Glutamatergic neuron (in vitro differentiated cells): ENCODE data around the gene CERS4. TPM values are rescaled to one million over a fixed set of nuclear protein-coding genes. Genes with fewer than 3 reads are reported as not detected.
"Not testable (repeated sequence)": the region's sequence is repeated elsewhere in the genome, so short reads cannot be mapped to it uniquely, and the experiment has no call there.

Experiments used
- DNase-seq: peaks from one replicate; pipeline ENCODE4 v3.0.0; 2022
- H3K27ac Mint-ChIP-seq: one replicate; pipeline ENCODE4 v1.8.0; 2020; ENCODE audit warnings: mild to moderate bottlenecking, mixed read lengths, inconsistent platforms; ENCODE audit not compliant: unreplicated experiment
- H3K27me3 Mint-ChIP-seq: one replicate; pipeline ENCODE4 v1.8.0; 2020; ENCODE audit warnings: mild to moderate bottlenecking, moderate library complexity, mixed read lengths, inconsistent platforms; ENCODE audit not compliant: unreplicated experiment
- H3K36me3 Mint-ChIP-seq: one replicate; pipeline ENCODE4 v1.8.0; 2020; ENCODE audit warnings: mild to moderate bottlenecking, mixed read lengths, inconsistent platforms; ENCODE audit not compliant: unreplicated experiment
- H3K4me1 Mint-ChIP-seq: one replicate; pipeline ENCODE4 v1.8.0; 2020; ENCODE audit warnings: mild to moderate bottlenecking, low read depth, mixed read lengths, inconsistent platforms; ENCODE audit not compliant: unreplicated experiment
- H3K4me3 Mint-ChIP-seq: one replicate; pipeline ENCODE4 v1.8.0; 2020; ENCODE audit warnings: mild to moderate bottlenecking, mixed read lengths, inconsistent platforms; ENCODE audit not compliant: unreplicated experiment
- H3K9me3 Mint-ChIP-seq: one replicate; pipeline ENCODE4 v1.8.0; 2020; ENCODE audit warnings: mild to moderate bottlenecking, moderate library complexity, mixed read lengths, inconsistent platforms; ENCODE audit not compliant: unreplicated experiment
- CTCF ChIP-seq: fragments of 200-600 bp; sonication (generic); IDR thresholded peaks from one replicate; pipeline ENCODE4 v1.5.0; 2021; ENCODE audit not compliant: partially characterized antibody, unreplicated experiment
- total RNA-seq: library from RNA; stranded (reverse); fragmentation: NEBNext Ultra II Directional; extraction: Animal tissue kit (Norgen Biotek cat#: 25700); gene quantifications from one replicate; pipeline ENCODE4 v1.2.1, GENCODE V29; 2021; ENCODE audit not compliant: unreplicated experiment

Gene CERS4
- total RNA-seq, 1 donor from 2014 or later = 27.3 TPM

GRCh38 chr19:8194528-8195267 is 14.5 kb upstream of the CERS4 start:
- no peak for TF ChIP-seq CTCF
- Mint-ChIP-seq H3K9me3 (no peaks in the 10 kb centered on the region), H3K4me3 (no peak overlapping the region)

GRCh38 chr19:8196271-8196927 is 12.8 kb upstream of the CERS4 start:
- no peak for DNase-seq
- Mint-ChIP-seq H3K4me3 (no peak overlapping the region), H3K27me3 (peaks cover 2% of the 10 kb centered on the region), H3K9me3 (no peaks in the 10 kb centered on the region), H3K4me1 (no peaks in the 10 kb centered on the region), H3K27ac (no peak overlapping the region), H3K36me3 (no peaks in the 10 kb centered on the region)
- TF ChIP-seq CTCF = no peak

More at GRCh38 chr19:8194528-8195267, 14.5 kb upstream of the CERS4 start:
- Mint-ChIP-seq H3K36me3 (no peaks in the 10 kb centered on the region), H3K27me3 (peaks cover 2% of the 10 kb centered on the region), H3K27ac (no peak overlapping the region), H3K4me1 (no peaks in the 10 kb centered on the region)
- no peak for DNase-seq

GRCh38 chr19:8203288-8204120 is 5.7 kb upstream of the CERS4 start:
- H3K27me3 Mint-ChIP-seq, H3K4me3 Mint-ChIP-seq, H3K27ac Mint-ChIP-seq, H3K9me3 Mint-ChIP-seq, H3K36me3 Mint-ChIP-seq, H3K4me1 Mint-ChIP-seq, DNase-seq: not testable (repeated sequence)

- H3K27me3 Mint-ChIP-seq = peaks cover 2% of the 10 kb centered on the region
- peaks cover 5% of the 10 kb centered on the region for H3K9me3 Mint-ChIP-seq
- no peaks in the 10 kb centered on the region for H3K4me1 Mint-ChIP-seq
- no peaks in the 10 kb centered on the region for H3K36me3 Mint-ChIP-seq
- DNase-seq = no peak
- H3K4me3 Mint-ChIP-seq = no peak overlapping the region
- no peak overlapping the region for H3K27ac Mint-ChIP-seq
- no peak for TF ChIP-seq CTCF
Measured at GRCh38 chr19:8204961-8205360, 4.2 kb upstream of the CERS4 start.

DNA sequence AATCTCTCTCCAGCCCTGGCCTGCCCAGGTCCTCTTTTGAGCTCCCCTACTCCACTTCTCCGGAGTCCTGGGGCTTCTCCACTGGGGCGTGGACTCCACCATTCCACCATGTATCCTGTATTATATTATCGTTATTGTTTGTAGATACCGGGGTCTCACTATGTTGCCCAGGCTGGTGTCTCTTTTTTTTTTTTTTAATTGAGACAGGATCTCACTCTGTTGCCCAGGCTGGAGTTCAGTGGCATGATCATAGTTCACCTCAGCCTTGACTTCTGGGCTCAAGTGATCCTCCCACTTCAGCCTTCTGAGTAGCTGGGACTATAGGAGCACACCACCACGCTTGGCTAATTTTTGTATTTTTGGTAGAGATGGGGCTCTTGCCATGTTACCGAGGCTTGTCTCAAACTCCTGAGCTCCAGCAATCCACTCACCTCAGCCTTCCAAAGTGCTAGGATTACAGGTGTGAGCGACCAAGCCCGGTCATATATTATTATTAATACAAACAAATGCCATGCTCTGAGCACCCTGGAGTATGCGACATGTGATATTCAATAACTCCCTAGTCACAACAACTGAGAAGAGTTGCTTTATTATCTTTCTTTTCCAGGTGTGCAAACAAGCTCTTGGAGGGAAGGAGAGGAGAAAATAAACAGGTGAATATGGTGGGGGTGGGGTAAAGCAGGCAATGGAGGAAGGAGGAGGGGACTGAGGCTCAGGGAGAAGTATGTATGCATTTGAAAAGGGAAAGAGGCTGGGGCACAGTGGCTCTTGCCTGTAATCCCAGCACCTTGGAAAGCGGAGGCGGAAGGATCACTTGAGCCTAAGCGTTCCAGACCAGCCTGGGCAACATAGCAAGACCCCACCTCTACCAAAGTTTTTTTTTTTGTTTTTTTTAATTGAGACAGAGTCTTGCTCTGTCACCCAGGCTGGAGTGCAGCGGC is 2.8 kb upstream of the CERS4 start:
- peaks cover 7% of the 10 kb centered on the region for H3K27me3 Mint-ChIP-seq
- TF ChIP-seq CTCF = no peak
- DNase-seq = no peak
- H3K9me3 Mint-ChIP-seq = peaks cover 7% of the 10 kb centered on the region
- H3K4me1 Mint-ChIP-seq = peaks cover 3% of the 10 kb centered on the region
- H3K27ac Mint-ChIP-seq = no peak overlapping the region
- H3K36me3 Mint-ChIP-seq = no peaks in the 10 kb centered on the region
- H3K4me3 Mint-ChIP-seq = no peak overlapping the region

DNA sequence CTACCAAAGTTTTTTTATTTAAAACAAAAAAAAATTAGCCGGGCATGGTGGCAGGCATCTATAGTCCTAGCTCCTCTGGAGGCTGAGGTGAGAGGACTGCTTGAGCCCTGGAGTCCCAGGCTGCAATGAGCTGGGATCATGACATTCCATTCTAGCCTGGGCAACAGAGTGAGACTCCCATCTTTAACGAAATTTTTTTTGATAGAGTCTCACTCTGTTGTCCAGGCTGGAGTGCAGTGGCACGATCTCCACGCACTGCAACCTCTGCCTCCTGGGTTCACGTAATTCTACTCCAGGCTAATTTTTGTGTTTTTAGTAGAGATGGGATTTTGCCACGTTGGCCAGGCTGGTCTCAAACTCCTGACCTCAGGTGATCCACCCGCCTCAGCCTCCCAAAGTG is 1.8 kb upstream of the CERS4 start:
- H3K36me3 Mint-ChIP-seq, H3K4me3 Mint-ChIP-seq, H3K4me1 Mint-ChIP-seq, H3K27ac Mint-ChIP-seq, H3K27me3 Mint-ChIP-seq, H3K9me3 Mint-ChIP-seq, DNase-seq: not testable (repeated sequence)
